Stomach (tissue), 9 donors: ENCODE measurements around the gene TMEM143. TPM values are rescaled to one million over a fixed set of nuclear protein-coding genes. Genes with fewer than 3 reads are reported as not detected.
A peak's percentile ranks its signal among the peaks of the same experiment; 100 is the strongest.

Source experiments
- DNase-seq, 2 donors: peaks; one replicate each; pipeline versions ENCODE4 v3.0.0 to v3.0.0-alpha.2; 2013 to 2019
- H3K27ac ChIP-seq, 5 donors: fragments of 200-600 bp in 4 of 5; sonication (generic) in 4 of 5; one replicate each; pipeline ENCODE4 v1.5.1; 2013 to 2019; ENCODE audit warnings: mild to moderate bottlenecking in 1 of 5, moderate library complexity in 1 of 5
- H3K27me3 ChIP-seq, 3 donors: fragments of 200-600 bp; sonication (generic); one replicate each; pipeline ENCODE4 v1.5.1; 2017 to 2019; ENCODE audit warnings: mixed run types in 1 of 3
- H3K36me3 ChIP-seq, 4 donors: fragments of 200-600 bp; sonication (generic); 1 replicate in 3 of 4; 2 replicates in 1 of 4; pipeline ENCODE4 v1.5.1; 2016 to 2019
- H3K4me1 ChIP-seq, 4 donors: fragments of 200-600 bp; sonication (generic); one replicate each; pipeline ENCODE4 v1.5.1; 2016 to 2019
- H3K4me3 ChIP-seq, 4 donors: fragments of 200-600 bp; sonication (generic) in 3 of 4; one replicate each; pipeline ENCODE4 v1.5.1; 2016 to 2019; ENCODE audit warnings: mild to moderate bottlenecking in 1 of 4
- H3K9me3 ChIP-seq, 4 donors: fragments of 200-600 bp; sonication (generic); one replicate each; pipeline ENCODE4 v1.5.1; 2016 to 2019
- EP300 ChIP-seq: sonication (generic); formaldehyde crosslinking; IDR thresholded peaks from one replicate; pipeline ENCODE4 v1.6.1; 2017; ENCODE audit warnings: antibody characterized with exemption
- POLR2A ChIP-seq, 4 donors: fragments of 450-650 bp; IDR thresholded peaks; one replicate each; pipeline ENCODE4 v1.6.1; 2016; ENCODE audit warnings: antibody characterized with exemption in 4 of 4, control low read depth in 2 of 4, mild to moderate bottlenecking in 1 of 4, moderate library complexity in 1 of 4
- POLR2AphosphoS5 ChIP-seq, 3 donors: sonication (generic); formaldehyde crosslinking; IDR thresholded peaks; one replicate each; pipeline ENCODE4 v1.6.1; 2016; ENCODE audit warnings: antibody characterized with exemption in 3 of 3
- WGBS, 5 donors: extraction: QIAGEN DNeasy Blood & Tissue Kit in 3 of 5; methylation state at CpG; one replicate each; pipeline versions ENCODE4 v1.1.5 to v1.1.7; 2013 to 2018; 5-methylcytosine and 5-hydroxymethylcytosine counted together
- intact Hi-C: fragments of 100-400 bp; cut with DNase I; formaldehyde crosslinking; loops from one replicate; pipeline ENCODE4 v1.15.1; 2023; ENCODE audit warnings: low total_unique reads
- polyA plus RNA-seq, 3 donors: library from polyadenylated mRNA; stranded (reverse); fragments of 200-250 nt; gene quantifications; one replicate each; pipeline ENCODE4 v1.2.3, GENCODE V29; 2013
- total RNA-seq, 5 donors: library from RNA; depleted of rRNA; stranded (reverse); fragments of >200 nt; gene quantifications; one replicate each; pipeline versions ENCODE4 v1.1.0 to v1.2.3, GENCODE V29; 2014 to 2016
- TF ChIP-seq, protein P1 (sequence below), 7 experiments: fragments of 450-650 bp in 4 of 7; fragments of 200-600 bp in 3 of 7; sonication (generic) in 3 of 7; IDR thresholded peaks; one replicate each; pipeline ENCODE4 v1.5.1; 2016 to 2019; ENCODE audit warnings: antibody characterized with exemption in 7 of 7, control low read depth in 2 of 7, mild to moderate bottlenecking in 1 of 7
- donor health status: healthy with polysubstance abuse.
- donor health status: Bipolar disorder and iron deficiency.
- donor health status: healthy.

The TMEM143 gene
- total and polyA plus RNA-seq, 8 donors: 4.2 to 33.3 (median 10.0) TPM

DNA sequence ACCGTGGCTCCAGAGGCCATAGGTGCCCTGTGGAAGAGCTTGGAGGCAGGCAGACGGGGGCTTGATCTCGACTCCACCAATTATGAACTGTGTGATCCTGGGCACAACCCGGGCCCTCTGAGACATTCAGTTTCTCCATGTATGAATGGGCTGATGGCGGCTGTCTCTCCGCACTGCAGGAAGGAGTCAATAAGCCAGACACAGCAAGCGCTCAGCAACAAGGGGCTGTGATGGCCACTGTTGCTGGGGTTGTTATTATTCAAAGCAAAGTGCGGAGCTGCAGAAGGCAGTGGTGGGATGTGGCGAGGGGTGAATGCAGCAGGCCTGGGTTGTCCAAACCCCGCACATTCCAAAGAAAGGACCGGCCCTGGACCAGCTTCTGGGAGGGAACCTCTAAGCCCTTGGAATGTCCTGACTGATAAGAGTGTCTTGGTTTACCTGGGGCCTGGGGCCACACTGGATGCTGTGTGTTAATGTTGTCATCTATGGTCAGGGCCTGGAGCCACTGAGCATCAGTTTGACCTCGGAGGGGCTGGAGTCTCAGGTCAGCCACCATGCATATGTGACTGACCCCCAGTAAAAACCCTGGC lies 8.3 kb downstream of the TMEM143 start:
- Histone ChIP-seq H3K36me3 (peaks cover 0 to 9% (median 5%) of the 10 kb centered on the region in 4 donors), H3K4me3 (no peak overlapping the region), H3K9me3 (no peaks in the 10 kb centered on the region), H3K27me3 (no peaks in the 10 kb centered on the region), H3K27ac (no peak overlapping the region), H3K4me1 (no peaks in the 10 kb centered on the region)
- WGBS, 5 donors: 81 to 90% (median 84%) methylated on average over 11 to 12 of the region's 12 CpGs
- DNase-seq: no peak
- TF ChIP-seq, protein P1, sequence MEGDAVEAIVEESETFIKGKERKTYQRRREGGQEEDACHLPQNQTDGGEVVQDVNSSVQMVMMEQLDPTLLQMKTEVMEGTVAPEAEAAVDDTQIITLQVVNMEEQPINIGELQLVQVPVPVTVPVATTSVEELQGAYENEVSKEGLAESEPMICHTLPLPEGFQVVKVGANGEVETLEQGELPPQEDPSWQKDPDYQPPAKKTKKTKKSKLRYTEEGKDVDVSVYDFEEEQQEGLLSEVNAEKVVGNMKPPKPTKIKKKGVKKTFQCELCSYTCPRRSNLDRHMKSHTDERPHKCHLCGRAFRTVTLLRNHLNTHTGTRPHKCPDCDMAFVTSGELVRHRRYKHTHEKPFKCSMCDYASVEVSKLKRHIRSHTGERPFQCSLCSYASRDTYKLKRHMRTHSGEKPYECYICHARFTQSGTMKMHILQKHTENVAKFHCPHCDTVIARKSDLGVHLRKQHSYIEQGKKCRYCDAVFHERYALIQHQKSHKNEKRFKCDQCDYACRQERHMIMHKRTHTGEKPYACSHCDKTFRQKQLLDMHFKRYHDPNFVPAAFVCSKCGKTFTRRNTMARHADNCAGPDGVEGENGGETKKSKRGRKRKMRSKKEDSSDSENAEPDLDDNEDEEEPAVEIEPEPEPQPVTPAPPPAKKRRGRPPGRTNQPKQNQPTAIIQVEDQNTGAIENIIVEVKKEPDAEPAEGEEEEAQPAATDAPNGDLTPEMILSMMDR (IDR thresholded peaks at IDR 0.05): no peak
- no peak for TF ChIP-seq POLR2AphosphoS5 (IDR thresholded peaks at IDR 0.05)
- no peak for TF ChIP-seq EP300
- no peak for TF ChIP-seq POLR2A (IDR thresholded peaks at IDR 0.05)
- intact Hi-C loops: no loop called here

DNA sequence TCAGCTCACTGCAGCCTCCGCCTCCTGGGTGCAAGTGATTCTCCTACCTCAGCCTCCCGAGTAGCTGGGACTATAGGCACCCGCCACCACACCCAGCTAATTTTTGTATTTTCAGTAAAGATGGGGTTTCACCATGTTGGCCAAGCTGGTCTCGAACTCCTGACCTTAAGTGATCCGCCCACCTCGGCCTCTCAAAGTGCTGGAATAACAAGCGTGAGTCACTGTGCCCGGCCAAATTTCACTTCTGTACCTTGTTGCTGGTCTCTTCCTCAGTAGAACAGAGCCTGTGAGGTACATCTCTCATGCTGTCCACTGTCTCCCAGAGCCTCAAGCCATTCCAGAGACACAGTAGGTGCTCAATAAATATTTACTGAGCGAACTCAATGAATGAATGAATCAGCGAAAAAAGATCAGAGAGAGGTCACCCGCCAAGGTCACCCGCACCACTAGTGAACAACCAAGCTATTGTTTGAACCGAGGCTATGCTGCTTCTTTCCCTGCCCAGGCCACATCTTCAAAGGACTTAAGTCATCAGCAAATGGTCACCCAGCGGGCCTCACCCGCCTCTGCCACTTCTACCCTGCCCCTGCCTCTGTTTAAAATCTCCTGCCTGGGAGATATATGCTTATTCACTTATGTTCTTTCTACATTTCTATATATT lies 9.3 kb downstream of the TMEM143 start:
- intact Hi-C loops: no loop called here
- WGBS, 5 donors: 62 to 76% (median 73%) methylated on average over 15 of the region's 15 CpGs
- Histone ChIP-seq H3K27ac (no peak overlapping the region), H3K9me3 (no peaks in the 10 kb centered on the region), H3K4me1 (no peaks in the 10 kb centered on the region), H3K27me3 (no peaks in the 10 kb centered on the region), H3K4me3 (no peak overlapping the region), H3K36me3 (no peaks in the 10 kb centered on the region)
- DNase-seq: peak in 1 of 2 donors; percentile 76
- TF ChIP-seq POLR2A (IDR thresholded peaks at IDR 0.05): no peak
- TF ChIP-seq, protein P1 (IDR thresholded peaks at IDR 0.05): no peak

GRCh38 chr19:48353677-48354076 lies 10.1 kb downstream of the TMEM143 start:
- Histone ChIP-seq H3K27ac (no peak overlapping the region), H3K4me1 (no peaks in the 10 kb centered on the region), H3K9me3 (no peaks in the 10 kb centered on the region), H3K36me3 (no peaks in the 10 kb centered on the region), H3K27me3 (no peaks in the 10 kb centered on the region), H3K4me3 (no peak overlapping the region)
- 87 to 94% (median 90%) methylated on average over 5 of the region's 5 CpGs for WGBS, 5 donors
- intact Hi-C loops: no loop called here
- DNase-seq: no peak
- TF ChIP-seq POLR2A (IDR thresholded peaks at IDR 0.05) (no peak), POLR2AphosphoS5 (IDR thresholded peaks at IDR 0.05) (no peak), EP300 (no peak)
- TF ChIP-seq, protein P1 (IDR thresholded peaks at IDR 0.05): no peak

DNA sequence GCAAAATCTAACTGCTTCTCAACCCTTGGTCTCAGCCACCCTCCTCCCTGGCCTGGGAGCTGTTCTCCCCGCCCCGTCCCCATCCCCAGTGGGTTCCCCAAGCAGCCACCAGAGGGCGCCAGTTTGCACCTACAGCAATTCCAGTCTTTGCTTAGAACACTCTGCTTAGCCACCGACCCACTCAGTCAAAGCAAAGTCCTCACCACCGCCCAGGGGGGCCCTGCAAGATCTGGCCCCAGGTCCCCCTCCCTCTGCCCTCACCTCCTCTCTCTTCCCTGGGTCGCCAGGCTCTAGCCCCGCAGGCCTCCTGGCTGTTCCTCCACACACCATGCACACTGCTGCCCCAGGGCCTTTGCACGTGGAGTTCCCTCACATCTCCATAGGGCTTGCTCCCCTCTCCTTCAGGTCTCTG lies 12.4 kb downstream of the TMEM143 start:
- TF ChIP-seq POLR2AphosphoS5 (IDR thresholded peaks at IDR 0.05): no peak
- TF ChIP-seq EP300: no peak
- no peak for TF ChIP-seq POLR2A (IDR thresholded peaks at IDR 0.05)
- TF ChIP-seq, protein P1 (IDR thresholded peaks at IDR 0.05): peak in 5 of 7 experiments; percentile 34 to 80 (median 69)
- DNase-seq: peak; percentile 81 to 83
- WGBS, 5 donors: 37 to 47% (median 47%) methylated on average over 8 of the region's 8 CpGs
- H3K4me3 ChIP-seq: no peak overlapping the region
- intact Hi-C loops: no loop called here
- no peak overlapping the region for H3K27ac ChIP-seq
- no peaks in the 10 kb centered on the region for H3K9me3 ChIP-seq
- H3K27me3 ChIP-seq: no peaks in the 10 kb centered on the region
- H3K4me1 ChIP-seq: no peaks in the 10 kb centered on the region
- no peaks in the 10 kb centered on the region for H3K36me3 ChIP-seq
